Osteocyte (in vitro differentiated cells): ENCODE results near the gene TECPR1. TPM values are rescaled to one million over a fixed set of nuclear protein-coding genes. Genes with fewer than 3 reads are reported as not detected.

Experiments used
- DNase-seq: peaks from one replicate; pipeline ENCODE4 v3.0.0; 2021; ENCODE audit warnings: mixed read lengths; ENCODE audit not compliant: unreplicated experiment; ENCODE audit errors: extremely low spot score
- H3K27ac Mint-ChIP-seq: one replicate; pipeline ENCODE4 v1.8.0; 2021; ENCODE audit warnings: mild to moderate bottlenecking, mixed read lengths; ENCODE audit not compliant: unreplicated experiment
- H3K27me3 Mint-ChIP-seq: one replicate; pipeline ENCODE4 v1.8.0; 2021; ENCODE audit warnings: mixed read lengths; ENCODE audit not compliant: unreplicated experiment
- H3K36me3 Mint-ChIP-seq: one replicate; pipeline ENCODE4 v1.8.0; 2021; ENCODE audit warnings: mixed read lengths; ENCODE audit not compliant: unreplicated experiment
- H3K4me1 Mint-ChIP-seq: one replicate; pipeline ENCODE4 v1.8.0; 2021; ENCODE audit warnings: mixed read lengths; ENCODE audit not compliant: unreplicated experiment
- H3K4me3 Mint-ChIP-seq: one replicate; pipeline ENCODE4 v1.8.0; 2021; ENCODE audit warnings: mild to moderate bottlenecking, moderate library complexity, mixed read lengths; ENCODE audit not compliant: unreplicated experiment
- H3K9me3 Mint-ChIP-seq: one replicate; pipeline ENCODE4 v1.8.0; 2021; ENCODE audit warnings: mixed read lengths; ENCODE audit not compliant: unreplicated experiment
- total RNA-seq: library from RNA; stranded (reverse); gene quantifications from 2 replicates; pipeline ENCODE4 v1.2.1, GENCODE V29; 2021
- TF ChIP-seq, protein P1 (sequence below): fragments of 200-600 bp; sonication (generic); IDR thresholded peaks from 2 replicates; pipeline ENCODE4 v1.5.0; 2021; ENCODE audit warnings: antibody characterized with exemption, mild to moderate bottlenecking, moderate library complexity

TECPR1 gene
- total RNA-seq, 1 donor from 2014 or later: 33.6 TPM

DNA sequence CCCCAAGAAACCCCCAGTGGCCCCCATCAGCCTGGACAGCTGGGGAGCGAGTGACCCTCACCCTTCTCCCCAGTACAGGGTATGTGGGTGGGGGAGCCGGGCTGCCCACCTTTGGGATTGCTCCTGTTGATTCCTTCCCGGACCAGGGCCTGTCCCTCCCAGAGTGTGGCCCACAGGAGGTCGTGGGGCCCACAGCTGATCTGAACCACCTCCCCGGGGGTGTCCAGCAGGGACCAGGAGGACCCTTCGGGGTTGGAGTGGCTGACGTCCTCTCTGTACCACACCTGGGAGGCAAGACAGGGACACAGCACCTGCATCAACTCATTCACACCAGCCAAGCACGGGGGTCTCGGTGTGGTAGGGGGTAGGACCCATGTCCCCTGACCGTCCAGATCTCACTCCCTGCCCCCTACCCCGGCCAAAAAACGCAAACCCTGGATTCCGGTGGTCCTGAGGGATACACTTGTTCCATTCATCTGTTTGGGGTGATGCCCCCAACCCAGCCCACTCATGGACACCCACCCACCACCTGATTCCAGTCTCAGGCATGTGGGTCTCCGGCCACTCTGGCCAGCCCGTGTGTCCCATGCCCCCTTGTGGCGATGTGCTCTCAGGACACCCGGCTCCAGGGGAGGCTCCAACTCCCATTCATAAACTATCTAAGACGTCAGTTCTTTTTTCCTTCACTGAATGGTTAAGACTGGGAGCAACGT, 10.9 kb downstream of the TECPR1 start:
- Mint-ChIP-seq H3K36me3 (peaks cover 16% of the 10 kb centered on the region), H3K9me3 (no peaks in the 10 kb centered on the region), H3K27me3 (no peaks in the 10 kb centered on the region), H3K4me1 (peaks cover 8% of the 10 kb centered on the region), H3K27ac (no peak overlapping the region), H3K4me3 (no peak overlapping the region)
- TF ChIP-seq, protein P1, sequence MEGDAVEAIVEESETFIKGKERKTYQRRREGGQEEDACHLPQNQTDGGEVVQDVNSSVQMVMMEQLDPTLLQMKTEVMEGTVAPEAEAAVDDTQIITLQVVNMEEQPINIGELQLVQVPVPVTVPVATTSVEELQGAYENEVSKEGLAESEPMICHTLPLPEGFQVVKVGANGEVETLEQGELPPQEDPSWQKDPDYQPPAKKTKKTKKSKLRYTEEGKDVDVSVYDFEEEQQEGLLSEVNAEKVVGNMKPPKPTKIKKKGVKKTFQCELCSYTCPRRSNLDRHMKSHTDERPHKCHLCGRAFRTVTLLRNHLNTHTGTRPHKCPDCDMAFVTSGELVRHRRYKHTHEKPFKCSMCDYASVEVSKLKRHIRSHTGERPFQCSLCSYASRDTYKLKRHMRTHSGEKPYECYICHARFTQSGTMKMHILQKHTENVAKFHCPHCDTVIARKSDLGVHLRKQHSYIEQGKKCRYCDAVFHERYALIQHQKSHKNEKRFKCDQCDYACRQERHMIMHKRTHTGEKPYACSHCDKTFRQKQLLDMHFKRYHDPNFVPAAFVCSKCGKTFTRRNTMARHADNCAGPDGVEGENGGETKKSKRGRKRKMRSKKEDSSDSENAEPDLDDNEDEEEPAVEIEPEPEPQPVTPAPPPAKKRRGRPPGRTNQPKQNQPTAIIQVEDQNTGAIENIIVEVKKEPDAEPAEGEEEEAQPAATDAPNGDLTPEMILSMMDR: peak; percentile 77
- DNase-seq: no peak

DNA sequence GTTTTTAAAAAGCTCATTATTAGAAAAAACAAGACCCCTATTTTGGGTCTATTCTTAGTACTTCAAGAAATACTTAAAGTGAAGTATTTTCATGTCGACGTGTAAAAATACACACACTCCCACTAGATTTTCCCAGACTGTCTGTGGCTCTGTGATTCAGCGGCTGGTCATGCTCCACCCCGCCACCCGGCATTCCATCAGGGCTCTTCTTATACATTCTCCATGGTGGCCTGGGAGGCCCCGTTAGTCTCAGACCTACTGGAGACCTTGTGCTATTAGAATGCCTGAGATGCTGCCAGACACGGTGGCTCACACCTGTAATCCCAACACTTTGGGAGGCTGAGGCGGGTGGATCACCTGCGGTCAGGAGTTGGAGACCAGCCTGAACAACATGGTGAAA, 13.1 kb downstream of the TECPR1 start:
- peaks cover 14% of the 10 kb centered on the region for H3K36me3 Mint-ChIP-seq
- no peak for DNase-seq
- no peak overlapping the region for H3K4me3 Mint-ChIP-seq
- peak overlapping the region; percentile 79 for H3K27ac Mint-ChIP-seq
- H3K4me1 Mint-ChIP-seq: peaks cover 8% of the 10 kb centered on the region
- TF ChIP-seq, protein P1: no peak
- H3K9me3 Mint-ChIP-seq: no peaks in the 10 kb centered on the region
- H3K27me3 Mint-ChIP-seq: no peaks in the 10 kb centered on the region

DNA sequence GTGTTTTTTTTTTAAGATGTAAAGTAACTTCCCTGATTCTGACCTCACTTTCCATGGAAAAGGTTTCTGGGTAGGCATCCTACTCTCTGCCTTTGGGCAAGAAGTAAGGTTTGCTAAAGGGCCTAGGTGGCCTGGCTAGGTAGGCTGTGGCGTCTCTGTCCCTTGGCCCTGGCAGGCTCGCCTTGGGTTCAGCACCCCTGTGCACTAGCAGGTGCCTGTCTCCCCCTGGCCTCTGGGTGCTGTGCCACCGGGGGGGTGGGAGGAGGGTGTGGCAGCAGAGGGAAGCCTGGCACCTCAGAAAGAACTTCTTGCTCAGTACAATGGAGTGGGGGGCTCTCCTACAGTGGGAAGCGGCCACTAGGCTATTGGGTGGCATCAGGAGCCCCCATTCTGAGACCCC, 14.0 kb downstream of the TECPR1 start:
- Mint-ChIP-seq H3K4me1 (peaks cover 8% of the 10 kb centered on the region), H3K4me3 (no peak overlapping the region), H3K27me3 (no peaks in the 10 kb centered on the region), H3K36me3 (peaks cover 14% of the 10 kb centered on the region), H3K9me3 (no peaks in the 10 kb centered on the region), H3K27ac (no peak overlapping the region)
- TF ChIP-seq, protein P1: no peak
- no peak for DNase-seq

DNA sequence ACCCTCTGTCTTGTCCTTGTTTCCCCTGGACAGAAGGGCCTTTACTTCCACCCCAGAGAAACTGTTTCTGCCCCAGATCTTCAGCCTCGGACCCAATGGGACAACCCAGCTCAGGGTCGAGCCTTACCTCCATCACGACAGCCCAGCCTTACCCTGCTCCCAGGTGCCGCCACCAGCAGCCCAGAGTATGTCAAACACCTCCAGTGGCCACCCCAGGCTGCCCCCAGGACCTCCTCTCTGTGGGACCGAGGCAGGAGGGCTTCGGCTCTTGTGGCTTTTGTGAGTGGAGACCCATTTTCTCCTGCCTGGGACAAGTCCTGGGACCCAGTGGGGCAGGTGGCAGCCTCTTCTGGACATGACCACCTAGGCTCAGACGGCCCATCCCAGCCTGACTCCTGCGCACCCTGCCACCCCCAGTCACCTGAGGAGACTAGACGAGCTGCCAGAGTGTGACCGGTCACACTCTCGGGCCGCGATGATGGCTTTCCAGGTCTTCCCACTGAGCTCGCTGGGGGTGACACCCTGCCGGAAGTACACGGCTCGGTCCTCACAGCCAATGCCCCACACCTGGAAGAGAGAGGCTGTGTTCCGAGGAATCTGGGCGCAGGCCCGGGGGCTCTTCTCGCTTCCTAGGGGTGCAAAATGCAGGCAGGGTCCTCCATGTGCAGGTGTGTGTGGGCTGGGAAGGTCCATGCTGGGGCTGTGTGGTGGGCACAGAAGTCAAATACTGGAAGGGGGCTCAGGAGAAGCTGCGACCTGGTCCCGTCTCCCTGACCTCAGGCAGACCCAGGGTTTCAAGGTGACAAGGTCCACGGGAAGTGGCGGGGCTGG, 15.5 kb downstream of the TECPR1 start:
- DNase-seq: no peak
- no peaks in the 10 kb centered on the region for H3K9me3 Mint-ChIP-seq
- TF ChIP-seq, protein P1: no peak
- H3K36me3 Mint-ChIP-seq: peaks cover 14% of the 10 kb centered on the region
- no peak overlapping the region for H3K4me3 Mint-ChIP-seq
- peaks cover 8% of the 10 kb centered on the region for H3K4me1 Mint-ChIP-seq
- no peak overlapping the region for H3K27ac Mint-ChIP-seq
- H3K27me3 Mint-ChIP-seq: no peaks in the 10 kb centered on the region

DNA sequence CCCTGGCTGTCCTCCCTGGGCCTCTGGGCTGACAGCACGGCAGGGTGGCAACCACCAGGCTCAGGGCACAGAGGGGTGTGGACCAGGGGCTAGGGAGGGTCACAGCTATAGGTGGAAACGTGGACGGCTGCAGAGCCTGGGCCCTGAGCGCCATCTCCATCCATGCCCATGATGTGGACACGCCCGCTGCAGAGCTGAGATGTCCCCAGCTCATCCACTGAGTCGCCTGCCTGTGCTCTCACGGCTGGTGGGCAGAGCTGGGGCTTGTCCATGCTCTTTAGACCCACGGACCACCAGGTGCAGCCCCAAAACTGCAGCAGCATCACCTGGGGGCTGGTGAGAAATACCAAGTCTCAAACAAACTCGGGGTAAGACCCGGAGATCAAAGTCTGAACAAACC, 16.1 kb downstream of the TECPR1 start:
- DNase-seq: no peak
- TF ChIP-seq, protein P1: no peak
- H3K27ac Mint-ChIP-seq: no peak overlapping the region
- no peak overlapping the region for H3K4me3 Mint-ChIP-seq
- H3K36me3 Mint-ChIP-seq: peaks cover 10% of the 10 kb centered on the region
- no peaks in the 10 kb centered on the region for H3K9me3 Mint-ChIP-seq
- H3K27me3 Mint-ChIP-seq: no peaks in the 10 kb centered on the region
- H3K4me1 Mint-ChIP-seq: peaks cover 8% of the 10 kb centered on the region
